HepG2 (cell line): ENCODE data around the gene SEMG1. TPM values are rescaled to one million over a fixed set of nuclear protein-coding genes. Genes with fewer than 3 reads are reported as not detected.

Source experiments
- ATAC-seq: fragments of 200-7000 bp; cut with Tn5 transposase; 3 replicates; pipeline ENCODE4 v1.9.1; 2020; ENCODE audit warnings: mild to moderate bottlenecking, moderate library complexity
- BruUV-seq: library from RNA; stranded (reverse); fragments of 400-500 nt; replicated peaks from 2 replicates; lab custom pipeline; 2021; lab: Mats Ljungman, UMichigan
- CTCF ChIA-PET: fragments of 300-600 bp; formaldehyde crosslinking; extraction: SDS; loops from one replicate; lab custom pipeline; 2021; ENCODE audit warnings: low total read pairs, inconsistent platforms, low intra/inter-chr PET ratio; lab: Yijun Ruan, JAX
- POLR2A ChIA-PET: fragments of 350-600 bp; sonication (Branson Sonifier 250); formaldehyde crosslinking; loops from one replicate; lab custom pipeline; 2020; ENCODE audit warnings: antibody characterized with exemption, inconsistent platforms; lab: Yijun Ruan, JAX
- DNase-seq: peaks from one replicate; pipeline ENCODE4 v3.0.0-alpha.2; 2015; ENCODE audit warnings: low spot score
- FAIRE-seq: peaks from 3 replicates; lab custom pipeline; 2011; peaks lifted over from hg19 to GRCh38; lab: Jason Lieb, UNC
- H2AFZ ChIP-seq: one replicate; pipeline ENCODE4 v1.6.1; 2011; ENCODE audit warnings: low read length, inconsistent platforms
- H3K27ac ChIP-seq: fragments of 300-600 bp; 3 replicates; pipeline ENCODE4 v1.8.0; 2011; ENCODE audit warnings: mixed run types, mild to moderate bottlenecking, mixed read lengths, low read length, inconsistent platforms; ENCODE audit not compliant: insufficient read depth; ENCODE audit errors: extremely low read length
- H3K27me3 ChIP-seq, 2 experiments: fragments of 200-600 bp in 1 of 2; 2 replicates in 1 of 2; 3 replicates in 1 of 2; pipeline versions ENCODE4 v1.6.0 to v1.8.0; 2011; ENCODE audit warnings: low read length in 2 of 2, mild to moderate bottlenecking in 2 of 2, moderate library complexity in 2 of 2, inconsistent platforms in 1 of 2; ENCODE audit not compliant: insufficient read depth in 2 of 2, control insufficient read depth in 1 of 2
- H3K36me3 ChIP-seq, 2 experiments: fragments of 200-600 bp in 1 of 2; replicated peaks in 1 of 2; 2 replicates in 1 of 2; 3 replicates in 1 of 2; pipeline versions ENCODE4 v1.5.1 to v1.8.0; 2011; ENCODE audit warnings: low read length in 2 of 2, inconsistent platforms in 1 of 2; ENCODE audit not compliant: insufficient read depth in 2 of 2, control insufficient read depth in 1 of 2
- H3K4me1 ChIP-seq: 2 replicates; pipeline ENCODE4 v1.5.1; 2012; ENCODE audit warnings: low read length, inconsistent platforms; ENCODE audit not compliant: insufficient read depth
- H3K4me2 ChIP-seq: 2 replicates; pipeline ENCODE4 v1.6.0; 2011; ENCODE audit warnings: low read depth, low read length, inconsistent platforms
- H3K4me3 ChIP-seq, 3 experiments: fragments of 200-600 bp in 1 of 3; sonication (generic), shearing (Covaris generic) in 1 of 3; replicated peaks in 1 of 3; 2 replicates each; pipeline ENCODE4 v1.5.1; 2011 to 2016; ENCODE audit warnings: low read length in 3 of 3, inconsistent platforms in 2 of 3, low read depth in 2 of 3, mild to moderate bottlenecking in 2 of 3, control low read depth in 1 of 3, mixed read lengths in 1 of 3; ENCODE audit not compliant: insufficient read depth in 1 of 3
- H3K79me2 ChIP-seq: one replicate; pipeline ENCODE4 v1.6.1; 2011; ENCODE audit warnings: low read length, inconsistent platforms; ENCODE audit not compliant: insufficient read depth
- H3K9ac ChIP-seq: 2 replicates; pipeline ENCODE4 v1.6.0; 2011; ENCODE audit warnings: mild to moderate bottlenecking, low read depth, low read length, inconsistent platforms; ENCODE audit not compliant: insufficient read depth
- H3K9me3 ChIP-seq: 2 replicates; pipeline ENCODE4 v1.5.1; 2012; ENCODE audit warnings: mild to moderate bottlenecking, low read length
- H4K20me1 ChIP-seq: 2 replicates; pipeline ENCODE4 v1.6.0; 2011; ENCODE audit warnings: inconsistent platforms, mild to moderate bottlenecking, low read length, moderate library complexity; ENCODE audit not compliant: insufficient read depth
- GTF3A ChIP-seq: sonication (generic); formaldehyde crosslinking; conservative IDR thresholded peaks from 2 replicates; pipeline ENCODE4 v1.4.0; 2020; ENCODE audit warnings: mild to moderate bottlenecking, missing genetic modification reagents
- NONO ChIP-seq, 2 experiments: fragments of 450-650 bp in 1 of 2; sonication (generic) in 1 of 2; formaldehyde crosslinking in 1 of 2; IDR thresholded peaks in 1 of 2; conservative IDR thresholded peaks in 1 of 2; 2 replicates each; pipeline versions ENCODE4 v1.6.1 to v1.8.0; 2017 to 2022; ENCODE audit warnings: mild to moderate bottlenecking in 1 of 2, missing genetic modification reagents in 1 of 2, moderate library complexity in 1 of 2
- ZFY ChIP-seq: sonication (generic); formaldehyde crosslinking; IDR thresholded peaks from 2 replicates; pipeline ENCODE4 v1.4.0; 2020; ENCODE audit warnings: missing genetic modification reagents
- ZNF552 ChIP-seq: sonication (generic); formaldehyde crosslinking; IDR thresholded peaks from 2 replicates; pipeline ENCODE4 v1.9.0; 2022; ENCODE audit warnings: missing genetic modification reagents, mild to moderate bottlenecking, borderline replicate concordance
- ZNF724P ChIP-seq: sonication (generic); formaldehyde crosslinking; IDR thresholded peaks from 2 replicates; pipeline ENCODE4 v1.8.0; 2022; ENCODE audit warnings: missing genetic modification reagents, borderline replicate concordance
- WGBS: methylation state at CpG from one replicate; pipeline ENCODE4 v1.1.6; 2017; ENCODE audit warnings: low lambda C conversion rate; 5-methylcytosine and 5-hydroxymethylcytosine counted together
- in situ Hi-C: cut with HindIII; loops from 2 replicates; pipeline ENCODE4 v1.10.0; 2017; ENCODE audit warnings: low pct_unique_long_range_greater_than_20kb; ENCODE audit not compliant: extremely low pct_ligation_motif_present
- intact Hi-C: fragments of 100-400 bp; cut with micrococcal nuclease; formaldehyde crosslinking; loops from one replicate; pipeline ENCODE4 v1.10.0; 2022; ENCODE audit not compliant: unreplicated experiment
- polyA plus RNA-seq, 8 experiments: library from polyadenylated mRNA; depleted of rRNA in 3 of 8; stranded (reverse) in 7 of 8; unstranded in 1 of 8; fragments of >200 nt; fragmentation: Illumina TruSeq in 4 of 8; extraction: Trizol in 4 of 8; gene quantifications; 2 replicates each; pipeline versions ENCODE4 v1.2.1 to v1.2.3, GENCODE V29; 2011 to 2016; ENCODE audit warnings: low read depth in 4 of 8, missing spikeins in 1 of 8, mixed read lengths in 1 of 8; ENCODE audit not compliant: insufficient read depth in 1 of 8
- total RNA-seq, 5 experiments: library from RNA; depleted of rRNA; stranded (reverse); fragments of >200 nt; fragmentation: Illumina TruSeq; extraction: Trizol; gene quantifications; 2 replicates each; pipeline ENCODE4 v1.2.3, GENCODE V29; 2016; ENCODE audit warnings: low read depth in 1 of 5
- TF ChIP-seq, protein P1 (sequence below): sonication (generic); formaldehyde crosslinking; IDR thresholded peaks from 2 replicates; pipeline ENCODE4 v1.8.0; 2023; ENCODE audit warnings: mild to moderate bottlenecking, missing genetic modification reagents
- TF ChIP-seq, protein P2 (sequence below): sonication (generic); formaldehyde crosslinking; IDR thresholded peaks from 2 replicates; pipeline ENCODE4 v1.5.1; 2020; ENCODE audit warnings: missing genetic modification reagents, mild to moderate bottlenecking, borderline replicate concordance
- TF ChIP-seq, protein P3 (sequence below): sonication (generic); formaldehyde crosslinking; IDR thresholded peaks from 2 replicates; pipeline ENCODE4 v1.8.0; 2022; ENCODE audit warnings: missing genetic modification reagents, low read depth, mild to moderate bottlenecking, borderline replicate concordance
- TF ChIP-seq, protein P4 (sequence below): sonication (generic); formaldehyde crosslinking; IDR thresholded peaks from 2 replicates; pipeline ENCODE4 v1.5.1; 2020; ENCODE audit warnings: missing genetic modification reagents, mild to moderate bottlenecking, borderline replicate concordance

Gene SEMG1
- total and polyA plus RNA-seq, 2 of the 13 experiments (the other 11 are each of a cell fraction or from before 2014, with no cell fraction given) = not detected

DNA sequence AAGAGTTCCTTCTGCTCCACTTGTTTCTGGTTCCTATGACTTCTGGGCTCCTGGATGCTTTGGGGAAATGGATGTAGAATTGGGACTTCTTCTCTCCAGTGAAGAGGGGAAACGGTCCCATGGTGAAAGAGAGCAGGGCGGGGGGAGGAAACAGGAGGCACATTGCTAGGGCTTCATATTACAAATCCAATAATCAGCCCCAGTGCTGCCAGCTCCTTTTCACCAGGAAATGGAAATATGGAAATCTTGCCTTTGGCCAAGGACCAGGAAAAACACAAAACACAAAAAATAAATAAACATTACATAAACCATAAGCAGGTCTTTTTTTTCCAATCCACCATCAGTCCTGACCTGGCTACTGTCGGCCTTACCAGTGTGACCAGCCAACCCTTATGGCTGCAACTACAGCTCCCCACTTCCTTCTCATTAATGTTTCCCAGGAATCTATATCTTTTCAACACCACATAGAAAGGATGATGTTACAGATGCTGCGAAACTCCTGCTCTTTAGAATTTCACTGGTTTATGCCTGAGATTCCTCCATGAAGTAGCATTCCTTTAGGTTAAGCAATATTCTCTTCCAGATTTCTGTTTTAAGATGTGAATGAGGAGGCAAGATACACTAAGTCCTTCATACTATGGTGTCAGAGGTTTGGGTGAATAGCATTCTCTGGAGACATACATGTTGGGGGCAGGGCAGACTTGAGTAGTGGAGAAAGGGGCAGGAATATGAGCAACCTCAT, 30.1 kb upstream of the SEMG1 start:
- POLR2A ChIA-PET = no interaction called here

More for the DNA sequence above, 30.1 kb upstream of the SEMG1 start:
- Histone ChIP-seq H4K20me1 (no peaks in the 10 kb centered on the region), H3K4me3 (no peak overlapping the region), H3K4me2 (no peak overlapping the region), H3K4me1 (peaks cover 10% of the 10 kb centered on the region), H2AFZ (no peak overlapping the region), H3K9me3 (no peaks in the 10 kb centered on the region), H3K79me2 (no peaks in the 10 kb centered on the region), H3K36me3 (no peaks in the 10 kb centered on the region), H3K27ac (no peak overlapping the region), H3K9ac (no peak overlapping the region), H3K27me3 (peaks cover 0 to 17% of the 10 kb centered on the region in 2 experiments; a peak in 2 of 5 replicates)
- ATAC-seq (no peak), FAIRE-seq (no peak), DNase-seq (no peak)
- intact Hi-C loops (no loop called here), in situ Hi-C loops (no loop called here)
- WGBS = 24% methylated on average over 4 of the region's 4 CpGs
- TF ChIP-seq, protein P1, sequence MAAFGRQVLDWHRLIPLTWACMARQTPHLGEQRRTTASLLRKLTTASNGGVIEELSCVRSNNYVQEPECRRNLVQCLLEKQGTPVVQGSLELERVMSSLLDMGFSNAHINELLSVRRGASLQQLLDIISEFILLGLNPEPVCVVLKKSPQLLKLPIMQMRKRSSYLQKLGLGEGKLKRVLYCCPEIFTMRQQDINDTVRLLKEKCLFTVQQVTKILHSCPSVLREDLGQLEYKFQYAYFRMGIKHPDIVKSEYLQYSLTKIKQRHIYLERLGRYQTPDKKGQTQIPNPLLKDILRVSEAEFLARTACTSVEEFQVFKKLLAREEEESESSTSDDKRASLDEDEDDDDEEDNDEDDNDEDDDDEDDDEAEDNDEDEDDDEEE = no peak
- TF ChIP-seq, protein P2, sequence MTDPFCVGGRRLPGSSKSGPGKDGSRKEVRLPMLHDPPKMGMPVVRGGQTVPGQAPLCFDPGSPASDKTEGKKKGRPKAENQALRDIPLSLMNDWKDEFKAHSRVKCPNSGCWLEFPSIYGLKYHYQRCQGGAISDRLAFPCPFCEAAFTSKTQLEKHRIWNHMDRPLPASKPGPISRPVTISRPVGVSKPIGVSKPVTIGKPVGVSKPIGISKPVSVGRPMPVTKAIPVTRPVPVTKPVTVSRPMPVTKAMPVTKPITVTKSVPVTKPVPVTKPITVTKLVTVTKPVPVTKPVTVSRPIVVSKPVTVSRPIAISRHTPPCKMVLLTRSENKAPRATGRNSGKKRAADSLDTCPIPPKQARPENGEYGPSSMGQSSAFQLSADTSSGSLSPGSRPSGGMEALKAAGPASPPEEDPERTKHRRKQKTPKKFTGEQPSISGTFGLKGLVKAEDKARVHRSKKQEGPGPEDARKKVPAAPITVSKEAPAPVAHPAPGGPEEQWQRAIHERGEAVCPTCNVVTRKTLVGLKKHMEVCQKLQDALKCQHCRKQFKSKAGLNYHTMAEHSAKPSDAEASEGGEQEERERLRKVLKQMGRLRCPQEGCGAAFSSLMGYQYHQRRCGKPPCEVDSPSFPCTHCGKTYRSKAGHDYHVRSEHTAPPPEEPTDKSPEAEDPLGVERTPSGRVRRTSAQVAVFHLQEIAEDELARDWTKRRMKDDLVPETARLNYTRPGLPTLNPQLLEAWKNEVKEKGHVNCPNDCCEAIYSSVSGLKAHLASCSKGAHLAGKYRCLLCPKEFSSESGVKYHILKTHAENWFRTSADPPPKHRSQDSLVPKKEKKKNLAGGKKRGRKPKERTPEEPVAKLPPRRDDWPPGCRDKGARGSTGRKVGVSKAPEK (CRISPR knock-in tag) = no peak
- TF ChIP-seq, protein P3, sequence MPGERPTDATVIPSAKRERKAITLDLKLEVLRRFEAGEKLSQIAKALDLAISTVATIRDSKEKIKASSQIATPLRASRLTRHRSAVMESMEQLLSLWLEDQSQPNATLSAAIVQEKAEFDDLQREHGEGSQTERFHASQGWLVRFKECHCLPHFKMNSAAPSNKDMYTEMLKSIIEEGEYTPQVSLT = no peak
- TF ChIP-seq NONO (IDR thresholded peaks at IDR 0.05) = no peak
- no peak for TF ChIP-seq NONO (CRISPR knock-in tag; conservative IDR thresholded peaks at IDR 0.05)
- no peak for TF ChIP-seq ZNF552
- no peak for TF ChIP-seq ZNF724P (CRISPR knock-in tag)
- TF ChIP-seq ZFY = no peak
- TF ChIP-seq GTF3A (CRISPR knock-in tag) = no peak
- TF ChIP-seq, protein P4, sequence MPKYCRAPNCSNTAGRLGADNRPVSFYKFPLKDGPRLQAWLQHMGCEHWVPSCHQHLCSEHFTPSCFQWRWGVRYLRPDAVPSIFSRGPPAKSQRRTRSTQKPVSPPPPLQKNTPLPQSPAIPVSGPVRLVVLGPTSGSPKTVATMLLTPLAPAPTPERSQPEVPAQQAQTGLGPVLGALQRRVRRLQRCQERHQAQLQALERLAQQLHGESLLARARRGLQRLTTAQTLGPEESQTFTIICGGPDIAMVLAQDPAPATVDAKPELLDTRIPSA (CRISPR knock-in tag) = no peak
- CTCF ChIA-PET = no interaction called here
- BruUV-seq = no TSS peak
